Mesodermal cell (in vitro differentiated cells): ENCODE measurements around the gene ALX3.
"Not testable (repeated sequence)": the region's sequence is repeated elsewhere in the genome, so short reads cannot be mapped to it uniquely, and the experiment has no call there.

Experiments
- H3K27ac ChIP-seq: 2 replicates; pipeline ENCODE4 v1.7.0; 2013; ENCODE audit warnings: mild to moderate bottlenecking, low read depth, low read length, moderate library complexity; ENCODE audit not compliant: severe bottlenecking
- H3K36me3 ChIP-seq: 2 replicates; pipeline ENCODE4 v1.7.1; 2013; ENCODE audit warnings: mild to moderate bottlenecking, low read length, moderate library complexity; ENCODE audit not compliant: control insufficient read depth, insufficient read depth
- H3K4me1 ChIP-seq: one replicate; pipeline ENCODE4 v1.7.1; 2013; ENCODE audit warnings: mild to moderate bottlenecking, low read length; ENCODE audit not compliant: insufficient read depth, control insufficient read depth, poor library complexity, severe bottlenecking
- H3K4me3 ChIP-seq: 2 replicates; pipeline ENCODE4 v1.7.0; 2013; ENCODE audit warnings: low read length, control low read depth, mild to moderate bottlenecking; ENCODE audit not compliant: insufficient read depth, poor library complexity, severe bottlenecking; ENCODE audit errors: extremely low read depth
- H3K9me3 ChIP-seq: 2 replicates; pipeline ENCODE4 v1.7.1; 2013; ENCODE audit warnings: mild to moderate bottlenecking, low read length, moderate library complexity; ENCODE audit not compliant: control insufficient read depth
- WGBS, 2 experiments: methylation state at CpG; one replicate each; pipeline ENCODE4 v1.1.5; 2013; ENCODE audit warnings: missing lambda C conversion rate in 2 of 2; ENCODE audit not compliant: insufficient coverage in 2 of 2; 5-methylcytosine and 5-hydroxymethylcytosine counted together

The ALX3 gene

DNA sequence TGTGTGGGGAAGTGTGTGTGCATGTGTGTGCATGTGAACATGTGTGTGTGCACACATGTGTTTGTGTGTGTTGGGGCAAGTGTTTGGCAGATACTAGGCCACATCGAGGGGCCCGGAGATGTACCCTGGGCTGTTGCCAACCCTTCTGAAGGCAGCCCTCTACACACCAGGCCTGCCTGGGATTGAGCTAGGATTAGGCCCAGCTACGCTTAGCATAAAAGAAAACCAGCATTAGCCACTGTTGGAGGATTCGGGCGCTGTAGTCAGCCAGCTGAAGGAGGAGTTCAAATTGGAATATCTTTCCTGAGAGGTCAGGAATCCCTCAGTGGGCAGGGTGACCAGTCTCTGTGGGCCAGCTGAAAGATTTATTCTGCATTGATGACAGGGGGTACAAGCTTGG is 10.6 kb upstream of the ALX3 start:
- no peaks in the 10 kb centered on the region for H3K9me3 ChIP-seq
- peaks cover 5% of the 10 kb centered on the region for H3K4me1 ChIP-seq
- no peak overlapping the region for H3K4me3 ChIP-seq
- H3K27ac ChIP-seq: no peak overlapping the region
- H3K36me3 ChIP-seq: no peaks in the 10 kb centered on the region
- WGBS, 2 experiments: 95 to 98% methylated on average over 3 to 5 of the region's 5 CpGs

DNA sequence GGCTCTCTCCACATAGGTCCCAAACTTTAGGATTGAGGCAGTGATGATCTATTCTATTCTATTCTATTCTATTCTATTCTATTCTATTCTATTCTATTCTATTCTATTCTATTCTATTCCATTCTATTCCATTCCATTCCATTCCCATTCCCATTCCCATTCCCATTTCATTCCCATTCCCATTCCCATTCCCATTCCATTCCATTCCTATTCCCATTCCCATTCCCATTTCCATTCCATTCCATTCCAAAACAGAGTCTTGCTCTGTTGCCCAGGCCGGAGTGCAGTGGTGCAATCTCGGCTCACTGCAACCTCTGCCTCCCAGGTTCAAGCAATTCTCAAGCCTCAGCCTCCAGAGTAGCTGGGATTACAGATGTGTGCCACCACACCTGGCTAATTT is 9.5 kb upstream of the ALX3 start:
- WGBS, 2 experiments: 100% methylated on average over 2 of the region's 2 CpGs
- H3K27ac ChIP-seq, H3K4me1 ChIP-seq, H3K9me3 ChIP-seq, H3K36me3 ChIP-seq, H3K4me3 ChIP-seq: not testable (repeated sequence)

DNA sequence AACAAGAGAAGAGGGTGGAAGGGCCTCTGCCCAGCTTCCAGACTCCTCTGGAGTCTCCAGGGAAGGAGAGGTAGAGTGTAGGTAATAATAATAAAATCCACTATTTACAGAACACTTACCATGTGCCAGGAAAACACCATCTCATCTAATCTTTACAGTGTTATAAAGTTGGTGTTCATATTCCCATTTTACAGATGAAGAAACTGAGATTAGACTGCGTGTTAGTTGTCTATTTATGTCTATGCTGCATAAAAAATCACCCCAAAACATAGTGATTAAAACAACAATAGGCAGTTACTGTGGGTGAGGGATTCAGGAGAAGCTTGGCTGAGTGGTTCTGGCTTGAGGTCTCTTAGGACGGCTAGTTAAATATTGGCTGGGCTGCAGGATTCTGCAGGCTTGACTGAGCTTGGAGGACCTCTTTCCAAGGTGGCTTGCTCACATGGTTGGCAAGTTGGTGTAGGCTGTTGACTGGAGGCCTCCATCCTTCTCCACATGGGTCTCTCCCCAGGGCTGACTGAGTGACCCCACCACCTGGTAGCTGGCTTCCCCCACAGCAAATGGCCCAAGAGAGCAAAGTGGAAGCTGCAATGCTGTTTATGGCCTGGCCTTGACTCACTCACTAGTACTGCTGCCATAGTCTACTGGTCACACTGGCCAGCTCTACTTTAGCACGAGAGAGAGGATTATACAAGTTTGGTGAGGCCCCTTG is 6.5 kb upstream of the ALX3 start:
- no peaks in the 10 kb centered on the region for H3K36me3 ChIP-seq
- no peaks in the 10 kb centered on the region for H3K4me1 ChIP-seq
- no peak overlapping the region for H3K4me3 ChIP-seq
- 82 to 93% methylated on average over 2 of the region's 3 CpGs for WGBS, 2 experiments
- H3K9me3 ChIP-seq: no peaks in the 10 kb centered on the region
- no peak overlapping the region for H3K27ac ChIP-seq

DNA sequence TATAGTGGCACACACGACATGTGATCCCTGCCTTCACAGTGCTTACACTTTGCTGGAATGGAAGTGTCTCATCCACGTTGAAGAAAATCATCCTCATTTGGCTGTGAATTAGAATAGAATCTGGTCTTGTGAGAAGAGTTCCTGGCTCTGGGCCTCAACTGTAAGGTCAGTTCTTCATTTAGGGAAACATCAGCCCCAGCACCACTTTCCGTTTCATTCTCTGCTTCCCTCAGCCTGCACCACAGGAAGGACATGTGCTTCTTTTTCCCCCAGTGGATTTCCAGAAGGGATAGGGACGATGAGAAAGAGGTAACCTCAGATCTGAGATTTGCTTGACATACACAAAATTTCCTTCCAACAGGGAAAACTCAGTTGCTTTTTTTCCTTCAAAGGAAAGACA is 3.7 kb upstream of the ALX3 start:
- 67 to 77% methylated on average over 2 to 3 of the region's 4 CpGs for WGBS, 2 experiments

DNA sequence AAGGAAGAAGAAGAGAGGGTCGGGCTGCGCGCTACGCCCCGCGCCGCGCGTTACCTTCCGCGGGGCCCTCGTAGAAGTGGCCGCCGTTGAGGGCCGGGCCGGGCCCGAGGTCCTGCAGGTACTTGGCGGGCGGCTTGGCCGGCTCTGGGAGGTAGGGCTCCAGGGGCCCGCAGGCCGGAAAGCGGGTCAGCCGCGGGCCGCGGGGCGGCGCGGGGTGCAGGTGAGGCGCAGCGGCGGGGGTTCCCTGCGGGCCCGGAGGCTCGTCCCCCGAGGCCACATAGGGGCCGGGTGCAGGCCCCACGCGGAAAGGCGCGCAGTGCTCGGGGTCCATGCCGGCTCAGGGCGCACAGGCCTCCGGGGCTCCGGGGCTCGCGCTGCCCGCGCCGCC is 196 bp downstream of the ALX3 start:
- Histone ChIP-seq H3K27ac (no peak overlapping the region), H3K9me3 (no peaks in the 10 kb centered on the region), H3K4me1 (peaks cover 5% of the 10 kb centered on the region), H3K4me3 (peak overlapping the region; percentile 14), H3K36me3 (no peaks in the 10 kb centered on the region)
- 4 to 6% methylated on average over 6 to 32 of the region's 52 CpGs for WGBS, 2 experiments

More for the DNA sequence above, 3.7 kb upstream of the ALX3 start:
- H3K36me3 ChIP-seq: no peaks in the 10 kb centered on the region
- H3K27ac ChIP-seq: no peak overlapping the region
- no peaks in the 10 kb centered on the region for H3K9me3 ChIP-seq
- H3K4me3 ChIP-seq: no peak overlapping the region
- peaks cover 5% of the 10 kb centered on the region for H3K4me1 ChIP-seq

DNA sequence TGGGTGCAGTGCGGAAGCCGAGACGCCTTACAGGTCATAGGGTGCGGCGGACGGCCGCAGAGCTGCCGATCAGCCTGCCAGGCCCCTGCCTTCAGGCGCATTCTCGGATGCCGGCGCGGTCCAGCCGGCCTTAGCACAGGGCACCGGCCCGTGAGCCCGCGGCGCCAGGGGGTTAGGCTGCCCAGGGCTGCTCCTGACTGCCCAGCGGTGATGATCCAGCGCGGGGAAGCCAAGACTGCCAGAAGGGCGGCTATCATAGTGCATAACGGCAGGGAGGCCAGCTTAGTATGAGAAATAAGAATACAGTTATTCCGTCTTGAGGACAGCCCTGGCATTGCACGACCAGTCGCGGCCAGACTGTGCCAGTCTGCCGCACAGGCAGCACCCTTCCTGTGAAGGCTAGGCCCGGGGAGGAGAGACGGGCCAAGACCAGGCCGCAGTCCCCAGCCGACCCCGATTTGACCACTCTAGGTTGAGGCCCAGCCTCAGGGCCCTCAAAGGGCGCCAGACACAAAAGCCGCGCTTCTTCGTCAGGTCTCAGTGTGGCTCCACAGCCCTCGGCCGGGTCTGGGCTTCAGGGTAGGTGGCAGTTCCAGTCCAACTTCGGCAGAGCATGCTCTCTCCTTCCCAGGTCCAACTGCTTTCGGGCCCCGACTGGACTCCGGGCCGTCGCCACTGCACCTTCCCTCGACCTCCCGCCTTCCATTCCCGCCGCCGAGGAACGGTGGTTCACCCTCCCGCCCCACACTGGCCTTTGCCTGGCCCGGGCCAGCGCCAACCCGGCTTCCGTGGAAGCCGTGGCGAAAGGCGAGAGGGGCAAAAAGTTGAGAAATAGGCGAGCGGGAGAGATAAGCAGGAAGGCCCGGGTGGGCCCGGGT is 829 bp downstream of the ALX3 start:
- 6 to 7% methylated on average over 50 to 63 of the region's 64 CpGs for WGBS, 2 experiments
- no peaks in the 10 kb centered on the region for H3K36me3 ChIP-seq
- no peaks in the 10 kb centered on the region for H3K9me3 ChIP-seq
- peak overlapping the region; percentile 14 for H3K4me3 ChIP-seq
- no peak overlapping the region for H3K27ac ChIP-seq
- peaks cover 5% of the 10 kb centered on the region for H3K4me1 ChIP-seq

DNA sequence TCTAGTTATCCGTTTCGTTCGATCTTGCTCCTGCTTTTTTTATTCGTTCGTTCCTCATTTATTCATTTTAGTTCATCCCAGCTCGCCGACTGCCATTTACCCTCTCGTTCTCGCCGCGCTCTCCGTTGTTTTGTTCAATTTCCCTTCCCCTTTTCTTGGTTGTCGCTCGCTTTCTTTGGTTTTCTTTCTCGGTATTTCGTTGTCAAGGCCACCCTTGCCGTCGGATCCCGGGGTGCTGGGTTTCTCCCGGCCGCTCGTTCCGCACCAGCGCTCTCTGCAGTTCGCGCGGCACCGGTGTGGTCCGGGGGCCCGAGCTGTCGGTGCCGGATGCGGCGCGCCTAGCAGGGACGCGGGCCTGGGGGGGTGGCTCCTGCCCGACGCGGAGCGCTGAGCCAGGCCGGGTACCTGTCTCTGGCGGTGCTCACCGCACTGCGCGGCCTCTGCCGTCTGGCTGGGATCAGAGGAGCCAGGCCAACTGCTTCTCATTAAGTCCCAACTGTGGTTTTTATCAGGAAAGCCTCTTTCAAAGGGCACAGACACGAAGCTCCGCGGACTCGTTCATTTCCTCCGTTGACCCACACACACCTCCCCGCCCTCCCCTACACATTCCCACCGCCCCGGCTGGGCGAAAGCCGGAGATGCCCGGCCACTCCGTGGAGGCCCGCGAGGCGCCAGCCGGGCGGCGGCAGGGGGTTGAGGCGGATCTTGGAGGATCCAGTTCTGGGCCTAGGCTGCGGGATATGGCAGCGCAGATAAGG is 1.6 kb downstream of the ALX3 start:
- H3K9me3 ChIP-seq: no peaks in the 10 kb centered on the region
- no peaks in the 10 kb centered on the region for H3K36me3 ChIP-seq
- H3K4me1 ChIP-seq: peaks cover 5% of the 10 kb centered on the region
- no peak overlapping the region for H3K27ac ChIP-seq
- 1 to 2% methylated on average over 47 to 59 of the region's 68 CpGs for WGBS, 2 experiments
- H3K4me3 ChIP-seq: no peak overlapping the region

DNA sequence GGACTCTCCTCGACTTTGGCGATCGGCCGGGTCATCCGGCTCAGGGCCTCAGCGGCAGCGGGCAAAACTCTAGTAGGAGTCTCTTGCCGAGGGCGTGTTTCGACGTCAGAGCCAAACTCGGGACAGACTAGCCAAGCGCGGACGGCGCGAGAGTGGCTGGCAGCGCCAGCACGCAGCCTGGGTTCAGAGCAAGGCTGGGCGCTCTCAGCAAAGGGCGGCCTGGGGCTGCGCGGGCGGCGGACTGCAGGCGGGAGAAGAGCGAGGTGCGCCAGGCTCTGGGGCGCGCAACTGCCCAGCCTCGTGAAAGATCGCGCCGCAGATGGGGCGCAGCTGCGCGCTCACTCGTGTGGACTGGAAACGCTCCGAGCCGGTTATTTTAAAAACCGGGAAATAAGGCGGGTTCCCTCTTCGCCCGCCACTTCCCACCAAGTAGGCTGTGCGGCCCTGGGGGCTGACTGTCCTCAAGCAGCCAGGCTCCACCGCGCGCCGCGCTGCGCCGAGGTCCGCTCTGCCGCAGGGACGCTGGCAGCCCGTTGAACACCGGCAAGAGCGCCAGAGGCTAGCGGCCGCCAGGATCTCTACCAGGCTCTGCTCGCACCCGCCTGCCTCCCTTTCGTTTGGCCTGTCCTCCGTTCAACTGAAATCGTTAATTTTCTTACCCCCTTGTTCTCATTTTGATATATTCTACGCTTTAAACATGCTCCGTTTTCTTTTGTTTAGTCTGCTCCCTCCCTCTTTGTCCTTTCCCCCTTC is 2.4 kb downstream of the ALX3 start:
- Histone ChIP-seq H3K9me3 (no peaks in the 10 kb centered on the region), H3K27ac (no peak overlapping the region), H3K4me1 (peaks cover 5% of the 10 kb centered on the region), H3K36me3 (peaks cover 2% of the 10 kb centered on the region), H3K4me3 (no peak overlapping the region)
- 2% methylated on average over 53 to 68 of the region's 68 CpGs for WGBS, 2 experiments

DNA sequence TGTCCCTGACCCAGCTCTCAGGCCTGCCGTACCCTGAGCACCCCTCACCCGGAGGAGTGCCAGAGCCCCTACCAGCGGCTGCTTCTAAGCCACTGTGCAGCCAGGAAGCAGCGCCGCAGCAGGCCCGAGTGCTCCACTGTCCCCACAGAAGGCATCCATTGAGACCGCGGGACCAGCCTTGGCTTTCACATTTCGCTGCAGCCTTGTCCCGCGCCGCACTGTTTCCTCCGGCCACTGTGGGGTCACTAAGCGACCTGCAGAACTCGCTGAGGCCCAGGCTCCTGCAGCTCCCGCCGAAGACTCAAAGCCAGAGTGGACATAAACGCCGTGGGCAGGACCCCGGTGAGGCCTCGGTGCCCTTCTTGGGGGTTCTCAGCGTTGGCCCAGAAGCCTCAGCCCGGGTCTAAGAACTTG is 3.0 kb downstream of the ALX3 start:
- 13 to 16% methylated on average over 22 to 23 of the region's 23 CpGs for WGBS, 2 experiments
- Histone ChIP-seq H3K4me3 (no peak overlapping the region), H3K36me3 (peaks cover 7% of the 10 kb centered on the region), H3K4me1 (peaks cover 5% of the 10 kb centered on the region), H3K9me3 (no peaks in the 10 kb centered on the region), H3K27ac (no peak overlapping the region)

DNA sequence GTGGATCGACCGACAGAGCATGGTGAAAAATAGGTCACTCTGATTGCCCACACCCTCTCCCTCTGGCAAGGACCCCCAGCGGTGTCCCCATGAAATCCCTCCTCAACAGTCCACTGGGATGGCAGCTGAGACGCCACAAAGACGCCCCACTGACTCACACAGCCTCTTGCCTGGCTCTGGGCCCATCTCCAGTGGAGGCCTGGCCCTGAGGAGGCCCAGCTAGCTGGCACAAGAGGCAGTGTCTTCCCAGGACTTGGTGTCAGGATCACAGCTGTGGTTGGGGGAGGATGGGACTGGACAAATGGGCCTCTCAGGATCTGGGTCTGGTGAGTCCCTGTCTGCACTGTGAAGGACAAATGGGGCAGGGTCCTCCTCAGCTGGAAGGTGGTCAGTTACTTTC is 4.6 kb downstream of the ALX3 start:
- 67 to 85% methylated on average over 1 to 3 of the region's 5 CpGs for WGBS, 2 experiments
- peaks cover 11% of the 10 kb centered on the region for H3K36me3 ChIP-seq

More for the DNA sequence above, 4.6 kb downstream of the ALX3 start:
- Histone ChIP-seq H3K27ac (no peak overlapping the region), H3K4me3 (no peak overlapping the region), H3K4me1 (peaks cover 15% of the 10 kb centered on the region), H3K9me3 (no peaks in the 10 kb centered on the region)
